Suppressor macrophage (primary cell): ENCODE data around the gene SYNGR4.
"Not testable (repeated sequence)": the region's sequence is repeated elsewhere in the genome, so short reads cannot be mapped to it uniquely, and the experiment has no call there.

Experiments used
- DNase-seq, 4 experiments: peaks; one replicate each; pipeline ENCODE4 v3.0.0-alpha.2; 2020 to 2022
- total RNA-seq, 17 experiments: gene quantifications; one replicate each; lab custom pipeline; 2026; ENCODE audit warnings: mixed read lengths in 6 of 17, inconsistent platforms in 3 of 17; lab: John Stamatoyannopoulos, UW

SYNGR4 gene, protein sequence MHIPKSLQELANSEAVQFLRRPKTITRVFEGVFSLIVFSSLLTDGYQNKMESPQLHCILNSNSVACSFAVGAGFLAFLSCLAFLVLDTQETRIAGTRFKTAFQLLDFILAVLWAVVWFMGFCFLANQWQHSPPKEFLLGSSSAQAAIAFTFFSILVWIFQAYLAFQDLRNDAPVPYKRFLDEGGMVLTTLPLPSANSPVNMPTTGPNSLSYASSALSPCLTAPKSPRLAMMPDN
- total RNA-seq = 0 to 0.44 (median 0) reads per million in 17 experiments

DNA sequence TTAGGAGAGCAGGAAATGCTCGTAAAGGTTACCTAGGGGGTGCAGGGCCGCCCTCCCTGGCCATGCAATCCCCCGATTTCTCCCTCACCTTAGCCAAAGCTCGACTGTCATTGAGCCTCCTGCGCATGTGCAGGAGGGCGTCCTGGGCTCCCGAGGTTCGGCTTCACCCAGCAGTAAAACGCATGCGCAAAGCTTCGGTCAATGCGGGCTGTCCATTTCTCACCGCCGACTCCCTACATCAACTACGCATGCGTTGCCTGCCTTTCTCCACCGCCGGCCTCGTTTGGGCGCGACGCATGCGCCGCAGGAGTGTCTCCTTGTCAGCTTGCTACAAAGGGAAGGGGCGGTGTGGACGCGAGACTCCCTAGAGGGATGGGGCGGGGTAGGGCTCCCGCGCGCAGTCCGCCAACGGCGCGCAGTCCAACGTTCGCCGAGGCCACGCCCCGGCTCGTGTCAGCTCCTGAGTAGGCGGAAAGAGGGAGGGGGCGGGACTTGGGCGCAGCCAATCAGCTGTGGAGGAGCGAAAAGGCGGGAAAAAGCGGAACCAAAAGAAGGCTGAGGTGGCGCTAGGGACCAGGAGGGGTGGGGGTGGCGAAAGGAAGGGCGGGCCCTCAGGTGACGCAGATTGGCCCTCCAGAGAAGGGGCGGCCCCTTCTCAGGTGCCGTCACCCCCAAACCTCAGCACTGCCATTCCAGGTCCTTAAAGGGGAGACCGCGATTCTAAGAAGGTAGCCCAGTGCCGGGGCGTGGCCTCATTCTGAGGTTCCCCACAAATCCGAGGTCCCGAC, at the start of gene SYNGR4, which contains the start of gene TMEM143:
Gene SYNGR4, plus strand, starts transcription at position 558 of the 788 bp plus-strand sequence. CDS start 1,476 bp downstream, outside the sequence.
Gene TMEM143, minus strand, starts transcription at position 131 of the 788 bp plus-strand sequence. Its CDS starts 20 bp downstream, at position 111.
- peak; percentile 100 for DNase-seq

DNA sequence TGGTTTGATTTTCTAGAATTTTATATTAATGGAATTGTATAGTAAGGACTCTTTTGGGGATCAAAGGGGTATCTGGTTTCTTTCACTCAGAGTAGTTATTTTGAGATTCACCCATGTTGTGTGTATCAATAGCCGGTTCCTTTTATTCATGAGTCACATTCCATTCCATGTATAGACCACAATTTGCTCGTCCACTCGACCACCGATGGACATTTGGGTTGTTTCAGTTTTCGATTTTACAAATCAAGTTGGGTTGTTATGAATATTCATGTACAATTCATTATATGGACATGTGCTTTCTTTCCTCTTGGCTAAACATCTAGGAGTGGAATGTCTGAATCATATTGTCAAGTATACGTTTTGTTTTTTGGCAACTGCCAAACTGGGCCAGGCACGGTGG, 48.5 kb upstream of the SYNGR4 start:
- no peak for DNase-seq

DNA sequence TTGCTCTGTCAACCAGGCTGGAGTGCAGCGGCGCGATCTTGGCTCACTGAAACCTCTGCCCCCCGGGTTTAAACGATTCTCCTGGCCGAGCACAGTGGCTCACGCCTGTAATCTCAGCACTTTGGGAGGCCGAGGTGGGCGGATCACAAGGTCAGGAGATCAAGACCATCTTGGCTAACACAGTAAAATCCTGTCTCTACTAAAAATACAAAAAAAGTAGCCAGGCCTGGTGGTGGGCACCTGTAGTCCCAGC, 46.5 kb upstream of the SYNGR4 start:
- DNase-seq = not testable (repeated sequence)

DNA sequence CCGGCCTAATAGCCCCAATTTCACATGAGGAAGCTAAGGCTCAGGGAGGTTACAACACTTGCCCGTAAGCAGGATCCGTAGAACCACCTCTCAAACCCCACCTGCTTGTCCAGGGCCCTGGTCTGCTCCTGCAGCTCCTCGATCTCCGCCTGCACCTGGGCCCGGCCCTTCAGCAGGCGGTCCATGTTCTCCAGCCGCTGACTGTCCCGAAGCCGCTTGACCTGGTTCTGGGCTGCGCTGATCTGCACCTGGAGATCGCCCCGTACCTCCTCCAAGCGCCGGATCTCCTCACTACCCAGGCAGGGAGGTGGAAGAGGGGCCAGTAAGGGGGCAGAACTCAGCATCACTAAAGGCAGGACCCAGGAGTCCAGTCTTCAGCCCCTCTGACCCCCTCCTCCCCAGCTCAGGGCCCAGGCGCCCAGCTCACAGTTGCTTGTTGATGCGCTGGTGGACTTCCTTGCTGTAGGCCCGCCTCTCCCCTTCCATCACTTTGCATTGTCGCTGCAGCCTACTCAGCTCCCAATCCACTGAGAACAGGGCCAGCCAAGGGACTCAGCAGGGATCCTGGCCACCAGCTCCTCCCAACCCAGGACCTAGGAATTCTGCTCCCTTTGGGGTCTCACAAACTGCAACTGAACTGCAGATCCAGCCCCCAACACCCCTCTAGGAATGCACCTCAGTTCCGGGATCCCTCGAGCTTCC, 45.7 kb upstream of the SYNGR4 start:
- DNase-seq = no peak

DNA sequence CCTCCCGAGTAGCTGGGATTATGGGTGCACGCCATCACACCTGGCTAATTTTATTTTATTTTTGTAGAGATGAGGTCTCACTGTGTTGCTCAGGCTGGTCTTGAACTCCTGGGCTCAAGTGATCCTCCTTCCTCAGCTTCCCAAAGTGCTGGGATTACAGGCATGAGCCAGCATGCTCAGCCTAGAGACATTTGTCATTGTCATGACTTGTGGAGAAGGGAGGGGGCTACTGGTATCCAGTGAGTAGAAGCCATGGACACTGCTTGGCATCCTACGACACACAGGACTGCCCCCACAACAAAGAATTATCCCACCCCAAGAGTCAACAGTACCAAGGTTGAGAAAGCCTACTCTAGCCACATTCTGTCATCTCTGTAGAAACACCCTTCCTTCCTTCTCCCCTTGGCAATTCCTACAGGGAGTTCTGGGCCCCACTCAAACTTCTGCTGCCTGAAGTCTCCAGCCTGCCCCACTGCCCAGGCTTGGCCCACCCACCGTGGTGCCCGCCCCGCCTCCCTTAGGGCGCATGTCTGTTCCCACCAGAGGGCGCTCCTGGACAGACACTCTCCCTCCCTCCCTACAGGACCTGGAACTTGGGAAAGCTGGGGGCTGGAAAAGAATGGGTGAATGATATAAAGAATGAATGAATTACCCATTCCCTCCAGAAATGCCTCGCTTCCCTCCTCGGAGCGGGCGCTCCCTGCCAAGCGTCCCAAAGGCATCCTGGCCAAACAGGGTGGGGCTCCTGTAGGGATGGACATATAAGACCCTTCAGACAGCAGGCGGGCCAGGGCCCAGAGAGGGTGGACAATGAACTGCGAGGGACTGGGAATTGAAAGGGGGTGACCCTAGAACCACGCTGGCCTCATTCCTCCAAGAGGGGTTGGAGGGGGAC, 44.3 kb upstream of the SYNGR4 start:
- peak; percentile 82 to 93 (median 89) for DNase-seq

DNA sequence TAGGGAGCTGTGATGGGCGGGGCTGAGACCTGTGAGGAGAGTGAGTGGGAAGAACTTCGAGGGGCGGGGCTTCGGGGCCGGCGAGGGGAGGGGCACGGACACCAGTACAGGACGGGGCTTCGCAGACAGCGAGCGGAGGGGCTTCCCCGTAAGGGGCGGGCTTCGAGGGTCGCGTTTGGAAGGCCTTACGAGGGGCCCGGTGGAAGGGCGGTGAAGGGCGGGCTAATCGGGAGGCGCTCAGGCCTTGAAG, 42.9 kb upstream of the SYNGR4 start:
- DNase-seq = peak; percentile 86 to 97 (median 93)

DNA sequence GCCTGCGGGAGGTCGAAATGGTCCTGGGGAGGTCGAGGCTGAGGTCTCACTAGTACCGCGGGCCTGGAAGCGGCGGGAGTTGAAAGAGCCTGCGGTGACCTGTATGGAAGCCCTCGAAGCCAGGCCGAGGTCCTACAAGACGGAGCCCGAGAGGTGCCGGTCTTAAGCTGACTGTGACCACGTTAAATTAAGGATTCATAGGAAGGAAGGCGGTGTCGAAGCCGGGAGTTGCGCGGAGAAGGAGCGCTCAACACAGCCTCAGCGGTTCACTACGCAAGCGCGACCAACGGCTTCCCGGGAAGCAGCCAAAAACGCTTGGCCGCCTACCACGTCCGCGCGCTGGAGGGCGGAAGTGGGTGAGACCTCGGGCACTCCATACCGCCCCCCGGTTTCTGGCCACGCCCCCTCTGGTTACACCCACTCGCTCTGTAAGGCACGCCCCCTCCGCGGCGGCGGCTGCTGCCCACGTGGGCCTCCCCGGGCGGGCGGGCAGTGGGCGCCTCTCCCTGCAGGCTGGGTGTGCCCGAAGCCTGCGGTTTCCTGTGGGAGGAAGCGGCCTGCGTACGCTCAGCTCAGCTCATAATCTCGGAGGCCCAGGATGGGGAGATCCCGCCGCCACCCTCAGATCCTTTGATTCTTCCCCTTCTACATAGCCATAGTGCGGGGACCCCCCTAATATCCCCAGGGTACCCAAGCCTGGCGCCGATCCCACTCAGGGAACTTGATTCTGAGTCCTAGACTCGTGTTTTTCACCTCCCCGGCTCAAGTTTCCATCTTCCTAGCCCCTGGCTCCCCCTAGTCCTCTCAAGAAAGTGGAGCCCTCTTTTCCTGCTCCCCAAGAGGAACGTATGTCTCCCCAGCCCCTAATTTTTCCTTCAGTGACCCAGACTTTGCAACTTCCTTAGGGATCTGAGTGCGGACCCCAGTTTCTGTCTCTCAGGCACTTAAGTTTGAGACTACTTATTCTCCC, 42.3 kb upstream of the SYNGR4 start:
- peak; percentile 97 to 99 (median 98) for DNase-seq

DNA sequence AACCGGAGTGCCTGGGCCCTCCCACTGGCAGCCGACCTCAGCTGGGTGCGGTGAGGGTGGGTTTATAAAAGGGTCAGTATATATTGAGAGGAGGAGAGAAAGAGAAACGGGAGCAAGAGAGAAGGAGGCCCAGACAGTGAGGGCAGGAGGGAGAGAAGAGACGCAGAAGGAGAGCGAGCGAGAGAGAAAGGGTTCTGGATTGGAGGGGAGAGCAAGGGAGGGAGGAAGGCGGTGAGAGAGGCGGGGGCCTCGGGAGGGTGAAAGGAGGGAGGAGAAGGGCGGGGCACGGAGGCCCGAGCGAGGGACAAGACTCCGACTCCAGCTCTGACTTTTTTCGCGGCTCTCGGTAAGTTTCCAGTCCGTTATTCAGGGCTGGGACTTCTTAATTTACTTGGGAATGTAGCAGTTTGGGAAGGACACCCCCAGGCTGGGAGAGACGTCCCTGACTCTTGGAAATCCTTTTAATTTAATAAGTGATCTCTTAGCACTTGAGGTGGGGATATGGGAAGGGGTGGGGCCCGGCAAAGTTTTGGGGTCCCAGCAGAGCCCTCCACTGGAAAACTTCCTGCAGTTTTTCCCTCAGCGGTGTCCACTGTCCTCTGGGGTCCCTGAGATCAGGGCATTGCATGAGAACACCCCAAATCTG, 38.8 kb upstream of the SYNGR4 start, which contains the start of gene EMP3:
Gene EMP3, plus strand, starts transcription at position 288 of the 646 bp plus-strand sequence. CDS start 1,293 bp downstream, outside the sequence.
- DNase-seq = peak; percentile 67 to 85 (median 84)

DNA sequence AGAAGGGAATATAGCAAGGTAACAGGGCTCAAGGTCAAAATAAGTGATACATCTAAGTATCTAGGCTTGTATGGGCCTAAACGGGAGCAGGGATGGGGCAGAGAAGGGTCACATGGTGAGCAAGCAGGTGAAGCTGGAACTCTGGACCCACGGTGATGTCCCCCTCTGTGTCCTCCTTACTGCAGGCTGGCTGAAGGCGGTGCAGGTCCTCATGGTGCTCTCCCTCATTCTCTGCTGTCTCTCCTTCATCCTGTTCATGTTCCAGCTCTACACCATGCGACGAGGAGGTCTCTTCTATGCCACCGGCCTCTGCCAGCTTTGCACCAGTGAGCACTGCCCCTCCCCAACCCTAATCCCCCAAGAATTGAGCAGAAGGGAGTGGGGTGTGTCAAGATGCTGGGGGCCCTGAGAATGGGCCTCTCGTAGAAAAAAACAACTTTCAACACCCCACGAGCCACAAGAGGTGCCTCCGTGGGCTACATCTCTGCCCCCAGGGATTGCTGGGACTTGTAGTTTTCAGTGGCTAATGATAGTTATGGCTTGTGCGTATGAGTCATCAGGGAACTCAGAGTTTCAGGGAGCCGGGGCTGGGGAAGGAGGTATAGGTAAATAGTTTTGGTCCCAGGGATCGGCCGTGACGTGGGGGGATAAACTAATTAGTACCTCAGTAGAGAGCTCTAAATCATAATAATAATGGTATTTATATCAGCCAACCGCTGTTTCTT, 34.8 kb upstream of the SYNGR4 start:
- DNase-seq = peak; percentile 64 to 78 (median 73)

DNA sequence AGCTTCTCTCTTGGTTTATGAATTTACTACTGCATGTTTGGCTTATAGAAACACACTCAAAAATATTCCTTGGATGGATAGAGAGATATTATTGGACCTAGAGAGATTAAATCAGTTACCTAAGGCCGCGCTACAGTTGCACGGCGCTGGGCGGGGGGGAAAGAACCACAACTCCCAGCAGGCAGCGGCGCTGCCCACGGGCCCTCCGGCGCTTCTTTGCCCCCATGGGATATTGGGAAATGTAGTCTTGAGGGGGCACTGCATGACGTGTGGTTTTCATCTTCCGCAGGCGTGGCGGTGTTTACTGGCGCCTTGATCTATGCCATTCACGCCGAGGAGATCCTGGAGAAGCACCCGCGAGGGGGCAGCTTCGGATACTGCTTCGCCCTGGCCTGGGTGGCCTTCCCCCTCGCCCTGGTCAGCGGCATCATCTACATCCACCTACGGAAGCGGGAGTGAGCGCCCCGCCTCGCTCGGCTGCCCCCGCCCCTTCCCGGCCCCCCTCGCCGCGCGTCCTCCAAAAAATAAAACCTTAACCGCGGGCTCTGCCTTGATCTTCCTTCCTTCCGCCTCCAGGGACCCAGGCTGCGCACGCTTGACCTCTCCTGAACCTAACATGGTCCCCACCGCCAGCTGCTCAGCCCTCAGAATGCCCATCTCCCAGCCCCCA, 34.0 kb upstream of the SYNGR4 start:
- DNase-seq = peak; percentile 76 to 92 (median 88)

DNA sequence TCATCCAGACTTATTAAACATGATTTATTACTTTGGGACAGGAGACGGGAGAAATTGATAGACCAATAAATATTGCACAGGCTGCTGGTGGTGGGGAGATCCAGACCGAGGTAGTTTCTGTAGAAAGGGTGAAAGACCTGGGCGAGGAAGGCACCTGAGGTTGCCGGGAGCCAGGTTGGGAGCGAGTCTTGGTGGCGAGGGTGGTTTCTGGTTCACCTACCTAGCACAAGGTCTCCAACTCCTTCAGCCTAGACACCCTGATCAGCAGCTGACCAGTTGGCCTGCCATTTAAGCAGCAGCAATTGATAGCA, 31.9 kb upstream of the SYNGR4 start:
- no peak for DNase-seq

DNA sequence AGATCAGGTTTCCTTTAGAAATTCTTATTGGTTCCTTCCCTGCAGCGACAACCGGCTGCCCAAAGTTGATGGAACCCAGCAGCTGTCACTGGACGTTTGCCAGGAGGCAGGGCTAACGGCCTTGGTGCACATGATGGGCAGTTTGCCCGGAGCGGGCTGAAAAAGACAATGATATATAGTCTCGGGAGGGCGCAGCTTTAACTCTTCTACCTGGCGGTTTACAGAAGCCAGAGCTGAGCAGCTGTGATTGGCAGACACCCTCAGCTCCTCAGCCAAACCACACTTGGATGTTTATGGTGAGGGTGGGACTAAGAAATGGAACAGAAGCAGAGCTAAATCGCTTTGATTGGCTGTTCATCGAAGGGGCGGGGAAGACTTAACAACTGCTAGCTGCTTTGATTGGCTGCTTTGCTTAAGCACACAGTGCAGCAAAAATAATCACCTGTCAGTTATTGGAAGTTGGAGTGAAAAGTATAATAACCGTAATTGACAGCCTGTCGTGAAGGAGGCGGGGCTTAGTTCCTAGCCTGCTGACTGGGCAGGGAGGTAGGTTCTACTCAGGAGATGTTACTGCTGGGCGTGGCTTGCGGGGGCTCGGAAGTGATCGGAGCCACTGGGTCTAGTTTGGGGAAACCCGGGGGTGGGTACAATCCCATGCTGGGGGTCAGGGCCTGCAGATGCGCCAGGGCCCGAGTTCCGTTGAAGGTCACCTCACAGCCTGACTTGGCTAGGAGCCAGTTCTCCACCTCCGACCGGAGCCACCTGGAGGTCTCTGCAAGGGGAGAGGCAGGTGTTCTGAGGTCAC, 31.3 kb upstream of the SYNGR4 start:
- peak; percentile 86 to 94 (median 90) for DNase-seq

DNA sequence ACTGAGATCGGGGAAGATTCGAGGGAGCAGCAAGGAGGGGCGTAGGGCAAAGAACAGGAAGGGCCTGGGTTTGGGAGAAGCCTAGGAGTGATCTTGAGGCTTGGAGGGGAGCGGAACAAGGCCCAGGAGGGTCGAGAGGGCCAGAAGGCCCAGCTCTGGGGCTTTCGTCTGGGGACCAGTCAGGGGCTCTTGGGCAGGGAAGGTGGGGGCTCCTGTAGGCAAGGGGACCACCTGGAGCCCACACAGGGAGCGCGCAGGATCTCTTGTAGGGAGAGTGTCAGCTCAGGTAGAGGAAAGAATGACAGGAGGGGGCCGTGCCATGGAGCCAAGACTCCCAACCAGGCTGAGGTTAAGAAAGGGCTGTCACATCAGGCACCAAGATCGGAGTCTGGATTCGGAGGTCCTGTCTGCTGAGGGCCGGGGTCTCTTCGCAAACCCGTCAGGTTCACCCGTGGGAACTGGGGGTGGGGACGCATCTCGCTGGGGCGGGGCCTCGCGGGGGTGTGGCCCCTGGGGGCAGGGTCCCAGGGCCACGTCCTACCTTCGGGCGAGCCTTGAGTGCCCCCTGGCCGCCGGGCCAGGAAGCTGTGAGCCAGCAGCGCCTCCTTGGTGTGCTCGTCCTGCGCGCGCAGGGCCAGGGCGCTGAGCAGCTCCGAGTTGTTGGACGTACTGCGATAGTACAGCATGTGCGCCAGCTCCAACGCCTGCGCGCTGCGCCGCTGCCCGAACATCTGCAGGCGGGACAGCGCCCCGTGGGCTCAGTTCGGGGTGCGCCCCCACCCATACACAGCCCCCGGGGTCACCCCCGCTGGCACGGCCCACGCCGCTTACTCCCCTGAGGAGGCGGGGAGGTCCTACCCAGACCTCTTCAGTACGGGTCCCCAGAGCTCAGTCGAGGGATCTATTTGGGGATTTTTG, 30.4 kb upstream of the SYNGR4 start:
- peak; percentile 94 to 97 (median 96) for DNase-seq

DNA sequence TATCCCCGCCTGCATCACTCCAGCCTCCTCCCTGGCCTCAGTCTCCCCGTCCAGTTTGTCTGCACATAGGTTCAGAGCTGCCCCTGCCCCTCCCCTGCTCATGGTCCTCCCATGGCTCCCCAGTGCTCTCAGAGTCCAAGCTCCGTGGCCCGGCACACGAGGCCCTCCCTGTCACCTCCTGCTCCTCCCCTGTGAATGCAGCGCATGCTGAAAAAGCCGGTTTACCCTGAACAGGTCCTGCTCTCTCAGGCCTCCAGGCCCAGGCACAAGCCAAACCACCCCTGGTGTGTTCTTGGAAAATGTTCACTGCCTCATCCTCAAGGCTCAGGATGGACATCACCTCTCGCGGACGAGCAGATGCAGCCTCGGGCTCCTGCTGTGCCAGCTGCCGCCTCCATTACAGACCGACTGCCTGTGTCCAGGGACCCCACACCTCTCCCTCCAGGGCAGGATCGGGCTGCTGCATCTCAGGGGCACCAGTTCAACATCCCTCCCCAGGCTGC, 25.9 kb upstream of the SYNGR4 start:
- no peak for DNase-seq

DNA sequence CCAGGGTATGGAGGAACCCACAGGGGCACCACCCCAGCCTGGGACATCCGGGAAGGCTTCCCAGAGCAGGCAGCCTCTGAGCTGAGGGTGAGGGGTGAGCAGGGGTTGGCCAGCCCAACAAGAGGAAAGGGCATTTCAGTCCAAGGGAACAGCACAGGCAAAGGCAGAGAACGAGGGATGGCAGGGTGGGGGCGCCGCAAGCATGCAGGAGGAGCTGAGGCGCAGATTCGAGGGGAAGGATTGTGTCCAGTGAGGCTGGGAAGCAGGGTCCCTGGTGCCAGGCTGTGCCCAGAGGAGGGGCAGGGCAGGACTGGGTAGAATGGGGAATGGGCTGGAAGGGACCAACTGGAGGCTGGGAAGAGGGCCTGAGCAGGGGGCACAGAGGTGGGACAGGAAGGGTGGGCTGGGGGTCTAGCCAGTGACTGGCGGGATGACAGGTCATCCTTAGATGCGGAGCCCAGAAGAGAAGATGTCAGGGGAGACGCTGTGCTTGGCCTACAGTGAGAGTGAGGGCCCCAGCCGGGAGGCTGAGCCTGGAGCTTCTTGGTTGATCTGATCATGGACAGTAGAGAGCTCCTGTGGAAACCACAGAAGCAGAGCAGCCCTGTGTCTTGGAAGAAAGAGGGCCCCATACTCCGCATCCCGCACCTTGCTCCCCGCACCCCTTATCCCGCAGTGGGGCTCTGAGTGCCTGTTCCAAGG, 25.2 kb upstream of the SYNGR4 start:
- no peak for DNase-seq

DNA sequence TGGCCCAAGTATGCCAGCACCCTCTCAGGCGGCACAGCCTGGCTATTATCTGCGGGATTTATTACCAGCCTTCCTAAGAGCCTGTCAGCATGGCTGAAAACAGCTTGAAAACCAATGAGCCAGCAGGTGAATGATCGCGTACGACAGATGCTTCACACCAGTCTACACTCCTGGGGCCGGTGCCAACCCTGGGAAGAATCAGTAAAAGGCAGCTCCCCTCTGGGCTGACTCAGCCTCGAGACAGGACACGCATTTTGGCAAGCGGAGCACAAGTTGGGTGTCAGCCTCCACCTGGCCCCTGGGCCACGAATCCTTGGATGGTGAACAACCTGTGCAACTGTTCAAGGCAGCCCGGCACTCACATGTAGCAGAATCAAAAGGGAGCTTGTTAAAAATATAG, 23.2 kb upstream of the SYNGR4 start:
- no peak for DNase-seq
